ENCODE measurements around the gene HVCN1. TPM values are rescaled to one million over a fixed set of nuclear protein-coding genes. Genes with fewer than 3 reads are reported as not detected.

HVCN1 gene
- total RNA-seq, 2 experiments from 2014 or later = 2.6 to 3.1 TPM

DNA sequence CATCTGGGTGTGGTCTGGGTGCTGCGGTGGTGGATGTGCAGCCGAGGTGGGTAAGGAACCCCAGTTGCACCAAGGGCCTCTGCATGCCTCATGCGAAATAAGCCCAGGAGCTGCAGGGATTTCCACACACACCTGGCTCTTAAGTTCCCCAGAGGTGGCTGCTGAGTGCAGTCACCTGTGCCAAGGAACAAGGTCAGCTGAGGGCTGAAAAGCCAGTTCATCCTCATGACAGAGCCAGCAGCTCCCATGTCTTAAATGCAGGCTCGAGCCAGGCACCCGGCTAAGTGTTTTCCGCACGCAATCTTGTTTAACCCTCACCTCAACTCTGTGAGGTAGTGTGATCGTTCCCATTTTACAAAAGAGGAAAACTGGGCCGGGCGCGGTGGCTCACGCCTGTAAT, 9.7 kb downstream of the HVCN1 start:
- intact Hi-C loops (cut with micrococcal nuclease) = no loop called here

DNA sequence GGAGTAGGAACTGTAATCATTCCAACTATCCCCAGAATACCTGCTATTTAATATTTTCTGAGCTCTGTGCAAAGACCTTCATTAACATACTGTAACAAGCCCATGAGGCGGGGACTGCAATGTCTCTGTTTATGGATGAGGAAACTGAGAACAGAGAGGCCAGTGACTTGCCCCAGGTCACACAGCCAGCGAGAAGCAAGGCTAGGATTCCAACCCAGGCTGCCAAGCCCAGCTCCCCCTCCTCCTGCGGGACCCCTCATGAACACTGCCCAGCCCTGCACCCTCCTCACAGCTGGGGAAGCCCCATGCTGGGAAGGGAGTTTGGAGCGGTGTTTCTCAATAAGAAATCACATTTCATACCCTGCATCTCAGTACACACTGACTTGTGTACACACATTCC, 10.9 kb downstream of the HVCN1 start:
- H3K27me3 Mint-ChIP-seq (ENCODE audit: low read depth) = no peaks in the 10 kb centered on the region

More for the DNA sequence above, 9.7 kb downstream of the HVCN1 start:
- Mint-ChIP-seq H3K4me3 (no peak overlapping the region), H3K9me3 (peaks cover 3% of the 10 kb centered on the region), H3K4me1 (ENCODE audit: low read depth) (peaks cover 28% of the 10 kb centered on the region), H3K27me3 (ENCODE audit: low read depth) (no peaks in the 10 kb centered on the region), H3K36me3 (ENCODE audit: low read depth) (peaks cover 5% of the 10 kb centered on the region), H3K27ac (no peak overlapping the region)
- CTCF ChIA-PET = interaction anchor here (0.8 kb wide), 1 partner anchor 18 kb away, joined by 3 read pairs; no protein-coding TSS in a partner anchor
- DNase-seq = no peak

GRCh38 chr12:110677206-110677911, 11.6 kb downstream of the HVCN1 start:
- peaks cover 30% of the 10 kb centered on the region for H3K4me1 Mint-ChIP-seq (ENCODE audit: low read depth)
- CTCF ChIA-PET = interaction anchor here (0.7 kb wide), 2 partner anchors 28 to 40 kb away, joined by 3 read pairs; no protein-coding TSS in a partner anchor
- H3K9me3 Mint-ChIP-seq = peaks cover 3% of the 10 kb centered on the region
- intact Hi-C loops (cut with micrococcal nuclease) = no loop called here
- H3K36me3 Mint-ChIP-seq (ENCODE audit: low read depth) = peaks cover 5% of the 10 kb centered on the region
- no peaks in the 10 kb centered on the region for H3K27me3 Mint-ChIP-seq (ENCODE audit: low read depth)
- DNase-seq = no peak
- no peak overlapping the region for H3K4me3 Mint-ChIP-seq
- no peak overlapping the region for H3K27ac Mint-ChIP-seq

More for the DNA sequence above, 10.9 kb downstream of the HVCN1 start:
- Mint-ChIP-seq H3K9me3 (peaks cover 3% of the 10 kb centered on the region), H3K36me3 (ENCODE audit: low read depth) (peaks cover 5% of the 10 kb centered on the region), H3K27ac (no peak overlapping the region), H3K4me1 (ENCODE audit: low read depth) (peaks cover 30% of the 10 kb centered on the region), H3K4me3 (no peak overlapping the region)
- intact Hi-C loops (cut with micrococcal nuclease) = no loop called here
- CTCF ChIA-PET = interaction anchor here (0.6 to 0.7 kb wide), 3 partner anchors 13 to 40 kb away, joined by 3 to 4 read pairs (median 3); no protein-coding TSS in a partner anchor
- no peak for DNase-seq

DNA sequence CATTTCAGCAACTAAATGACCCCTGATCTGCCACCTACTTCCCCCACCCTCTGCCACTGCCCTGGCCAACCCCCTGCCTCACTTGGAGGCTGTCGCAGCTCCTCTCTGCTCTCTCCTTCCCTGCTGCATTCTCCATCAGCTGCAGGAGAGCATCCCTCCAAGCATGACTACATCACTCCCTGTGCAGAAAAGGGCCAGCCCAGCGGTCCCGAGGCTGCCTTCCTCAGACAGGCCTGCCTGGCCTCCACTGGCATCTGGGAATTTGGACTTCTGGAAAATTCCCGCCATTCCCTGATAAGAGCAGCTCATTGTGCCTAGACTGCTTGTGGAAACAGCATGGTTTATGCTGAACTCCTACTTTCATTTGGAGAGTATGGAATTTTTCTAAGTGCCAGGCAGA, 12.7 kb downstream of the HVCN1 start:
- no peak for DNase-seq
- Mint-ChIP-seq H3K36me3 (ENCODE audit: low read depth) (peaks cover 5% of the 10 kb centered on the region), H3K27ac (no peak overlapping the region), H3K27me3 (ENCODE audit: low read depth) (no peaks in the 10 kb centered on the region), H3K9me3 (peaks cover 3% of the 10 kb centered on the region), H3K4me1 (ENCODE audit: low read depth) (peaks cover 33% of the 10 kb centered on the region), H3K4me3 (no peak overlapping the region)
- intact Hi-C loops (cut with micrococcal nuclease) = no loop called here
- CTCF ChIA-PET = interaction anchor here (0.5 kb wide), 1 partner anchor 63 kb away, joined by 3 read pairs; no protein-coding TSS in a partner anchor

- Mint-ChIP-seq H3K9me3 (peaks cover 16% of the 10 kb centered on the region), H3K27me3 (ENCODE audit: low read depth) (no peaks in the 10 kb centered on the region), H3K36me3 (ENCODE audit: low read depth) (peaks cover 11% of the 10 kb centered on the region), H3K4me1 (ENCODE audit: low read depth) (peaks cover 32% of the 10 kb centered on the region), H3K27ac (peak overlapping the region; percentile 91), H3K4me3 (peak overlapping the region; percentile 34)
- peak; percentile 69 for DNase-seq
- CTCF ChIA-PET = interaction anchor here (1.3 kb wide), 1 partner anchor 51 kb away, joined by 3 read pairs; no protein-coding TSS in a partner anchor
- intact Hi-C loops (cut with micrococcal nuclease) = loop anchor here (2.0 kb wide), 1 partner anchor 19 kb away; the partner anchor contains the start of gene HVCN1
Observed at GRCh38 chr12:110670161-110670701, 18.7 kb downstream of the HVCN1 start.

- H3K36me3 Mint-ChIP-seq (ENCODE audit: low read depth) = peaks cover 13% of the 10 kb centered on the region
- intact Hi-C loops (cut with micrococcal nuclease) = no loop called here
- CTCF ChIA-PET = interaction anchor here (1.3 kb wide), 1 partner anchor 50 kb away, joined by 3 read pairs; no protein-coding TSS in a partner anchor
- peak overlapping the region; percentile 91 for H3K27ac Mint-ChIP-seq
- H3K27me3 Mint-ChIP-seq (ENCODE audit: low read depth) = no peaks in the 10 kb centered on the region
- H3K4me1 Mint-ChIP-seq (ENCODE audit: low read depth) = peaks cover 32% of the 10 kb centered on the region
- H3K9me3 Mint-ChIP-seq = peaks cover 23% of the 10 kb centered on the region
- no peak for DNase-seq
- no peak overlapping the region for H3K4me3 Mint-ChIP-seq
Observed at GRCh38 chr12:110669193-110669502, 19.8 kb downstream of the HVCN1 start.

GRCh38 chr12:110668480-110669192, 20.3 kb downstream of the HVCN1 start:
- CTCF ChIA-PET = interaction anchor here (0.6 to 1.3 kb wide), 4 partner anchors 27 to 427 kb away, joined by 3 to 7 read pairs (median 3); no protein-coding TSS in a partner anchor
- peaks cover 25% of the 10 kb centered on the region for H3K9me3 Mint-ChIP-seq
- no peaks in the 10 kb centered on the region for H3K27me3 Mint-ChIP-seq (ENCODE audit: low read depth)
- intact Hi-C loops (cut with micrococcal nuclease) = no loop called here
- H3K27ac Mint-ChIP-seq = peak overlapping the region; percentile 48
- H3K36me3 Mint-ChIP-seq (ENCODE audit: low read depth) = peaks cover 13% of the 10 kb centered on the region
- no peak overlapping the region for H3K4me3 Mint-ChIP-seq
- no peak for DNase-seq
- H3K4me1 Mint-ChIP-seq (ENCODE audit: low read depth) = peaks cover 29% of the 10 kb centered on the region

- peaks cover 13% of the 10 kb centered on the region for H3K36me3 Mint-ChIP-seq (ENCODE audit: low read depth)
- intact Hi-C loops (cut with micrococcal nuclease) = no loop called here
Observed at GRCh38 chr12:110667671-110668070, 21.2 kb downstream of the HVCN1 start.

DNA sequence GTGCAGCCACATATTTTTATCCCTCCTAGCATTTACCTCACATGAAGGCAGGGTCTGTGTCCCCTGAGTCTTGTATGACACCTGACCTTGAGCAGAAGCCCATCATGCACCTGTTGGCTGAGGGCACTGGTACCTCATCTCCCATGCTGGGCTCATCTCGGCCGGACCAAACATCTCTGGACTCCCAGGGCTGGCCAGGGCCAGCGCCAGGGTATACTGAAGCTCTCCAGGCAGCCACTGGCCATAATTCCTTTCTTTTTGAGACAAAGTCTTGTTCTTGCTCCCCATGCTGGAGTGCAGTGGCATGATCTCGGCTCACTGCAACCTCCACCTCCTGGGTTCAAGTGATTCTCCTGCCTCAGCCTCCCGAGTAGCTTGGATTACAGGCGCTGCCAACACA, 22.0 kb downstream of the HVCN1 start:
- peaks cover 30% of the 10 kb centered on the region for H3K4me1 Mint-ChIP-seq (ENCODE audit: low read depth)
- no peak overlapping the region for H3K4me3 Mint-ChIP-seq
- no peaks in the 10 kb centered on the region for H3K27me3 Mint-ChIP-seq (ENCODE audit: low read depth)
- DNase-seq = no peak
- peaks cover 13% of the 10 kb centered on the region for H3K36me3 Mint-ChIP-seq (ENCODE audit: low read depth)
- no peak overlapping the region for H3K27ac Mint-ChIP-seq
- CTCF ChIA-PET = interaction anchor here (0.6 kb wide), 1 partner anchor 21 kb away, joined by 7 read pairs; no protein-coding TSS in a partner anchor
- intact Hi-C loops (cut with micrococcal nuclease) = no loop called here
- H3K9me3 Mint-ChIP-seq = peaks cover 25% of the 10 kb centered on the region

More at GRCh38 chr12:110667671-110668070, 21.2 kb downstream of the HVCN1 start:
- no peak overlapping the region for H3K27ac Mint-ChIP-seq
- no peaks in the 10 kb centered on the region for H3K27me3 Mint-ChIP-seq (ENCODE audit: low read depth)
- H3K4me3 Mint-ChIP-seq = no peak overlapping the region
- peaks cover 29% of the 10 kb centered on the region for H3K4me1 Mint-ChIP-seq (ENCODE audit: low read depth)
- peaks cover 25% of the 10 kb centered on the region for H3K9me3 Mint-ChIP-seq
- DNase-seq = no peak
- CTCF ChIA-PET = interaction anchor here (0.9 kb wide), 1 partner anchor 30 kb away, joined by 3 read pairs; no protein-coding TSS in a partner anchor

- Mint-ChIP-seq H3K4me1 (ENCODE audit: low read depth) (peaks cover 12% of the 10 kb centered on the region), H3K4me3 (peak overlapping the region; percentile 26), H3K9me3 (peaks cover 20% of the 10 kb centered on the region), H3K27ac (peak overlapping the region; percentile 68), H3K27me3 (ENCODE audit: low read depth) (no peaks in the 10 kb centered on the region), H3K36me3 (ENCODE audit: low read depth) (peaks cover 14% of the 10 kb centered on the region)
- intact Hi-C loops (cut with micrococcal nuclease) = loop anchor here (1.0 kb wide), 1 partner anchor 47 kb away; the partner anchor contains the start of gene TCTN1
- CTCF ChIA-PET = no interaction called here
- peak; percentile 73 for DNase-seq
Observed at GRCh38 chr12:110661337-110661972, 27.5 kb downstream of the HVCN1 start.

DNA sequence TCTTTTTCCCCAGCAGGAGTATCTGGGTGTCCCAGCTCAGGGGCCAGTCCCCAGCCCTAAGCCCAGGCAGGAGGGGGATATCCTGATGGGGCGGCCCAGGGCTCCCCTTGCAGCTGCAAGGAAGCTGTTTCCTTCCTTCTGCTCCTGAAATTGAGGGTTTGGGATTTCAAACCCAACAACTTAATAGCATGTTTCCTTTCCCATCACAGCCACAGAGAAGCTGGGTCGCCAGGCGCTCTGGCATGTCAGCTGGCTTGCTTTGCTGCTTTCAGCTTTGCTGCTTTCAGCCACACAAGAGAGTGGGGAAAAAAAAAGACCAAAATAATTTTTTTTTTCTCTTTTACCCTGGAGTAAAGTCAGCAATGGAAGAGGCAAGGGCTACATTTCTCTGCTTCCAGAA, 30.0 kb downstream of the HVCN1 start:
- CTCF ChIA-PET = no interaction called here
- Mint-ChIP-seq H3K4me1 (ENCODE audit: low read depth) (peaks cover 12% of the 10 kb centered on the region), H3K27ac (no peak overlapping the region), H3K9me3 (no peaks in the 10 kb centered on the region), H3K4me3 (no peak overlapping the region), H3K36me3 (ENCODE audit: low read depth) (peaks cover 6% of the 10 kb centered on the region), H3K27me3 (ENCODE audit: low read depth) (no peaks in the 10 kb centered on the region)
- intact Hi-C loops (cut with micrococcal nuclease) = no loop called here
- DNase-seq = no peak

- Mint-ChIP-seq H3K36me3 (ENCODE audit: low read depth) (peaks cover 6% of the 10 kb centered on the region), H3K4me1 (ENCODE audit: low read depth) (peaks cover 12% of the 10 kb centered on the region), H3K9me3 (no peaks in the 10 kb centered on the region), H3K27ac (no peak overlapping the region), H3K27me3 (ENCODE audit: low read depth) (no peaks in the 10 kb centered on the region), H3K4me3 (no peak overlapping the region)
- CTCF ChIA-PET = no interaction called here
- DNase-seq = no peak
- intact Hi-C loops (cut with micrococcal nuclease) = no loop called here
Observed at GRCh38 chr12:110658242-110658641, 30.7 kb downstream of the HVCN1 start.

Measured in activated naive CD4-positive, alpha-beta T cell treated with anti-CD3 and anti-CD28 coated beads for 36 hours (primary cell).